Endothelial cell of umbilical vein (primary cell): ENCODE data around the gene KLHDC9.

Experiments used
- CTCF ChIP-seq, 2 donors: IDR thresholded peaks; 1 replicate in 1 of 2; 2 replicates in 1 of 2; pipeline ENCODE4 v1.5.1; 2011; ENCODE audit warnings: low read length in 2 of 2, mild to moderate bottlenecking in 2 of 2, moderate library complexity in 2 of 2, control low read depth in 1 of 2, inconsistent platforms in 1 of 2, low read depth in 1 of 2; ENCODE audit not compliant: insufficient read depth in 1 of 2; ENCODE audit errors: extremely low read depth in 1 of 2
- EZH2 ChIP-seq: IDR thresholded peaks from 2 replicates; pipeline ENCODE4 v1.6.1; 2012; ENCODE audit warnings: borderline replicate concordance, low read depth, mild to moderate bottlenecking, moderate library complexity, low read length, inconsistent platforms; ENCODE audit not compliant: severe bottlenecking
- GATA2 ChIP-seq: IDR thresholded peaks from 2 replicates; pipeline ENCODE4 v1.7.0; 2011; ENCODE audit warnings: low read depth, mild to moderate bottlenecking, moderate library complexity, mixed read lengths, low read length; ENCODE audit not compliant: insufficient read length, insufficient read depth
- JUN ChIP-seq: IDR thresholded peaks from 2 replicates; pipeline ENCODE4 v1.6.1; 2011; ENCODE audit warnings: borderline replicate concordance, low read depth; ENCODE audit not compliant: insufficient read length, insufficient read depth
- MAX ChIP-seq: IDR thresholded peaks from 2 replicates; pipeline ENCODE4 v1.6.1; 2011; ENCODE audit not compliant: insufficient read depth, insufficient read length
- POLR2A ChIP-seq: IDR thresholded peaks from 2 replicates; pipeline ENCODE4 v1.6.1; 2012; ENCODE audit warnings: low read depth, mild to moderate bottlenecking, control low read depth, low read length
- POLR2AphosphoS5 ChIP-seq: IDR thresholded peaks from 2 replicates; pipeline ENCODE4 v1.6.1; 2012; ENCODE audit warnings: low read depth, mild to moderate bottlenecking, control low read depth, low read length, moderate library complexity; ENCODE audit not compliant: insufficient read depth

GRCh38 chr1:161048949-161049722 lies 49.0 kb upstream of the KLHDC9 start:
- TF ChIP-seq CTCF (IDR thresholded peaks at IDR 0.05; ENCODE audit: extremely low read depth in 1 of 2, insufficient read depth in 1 of 2, low read depth in 1 of 2, low read length in 2 of 2): no peak
- TF ChIP-seq POLR2A: no peak
- no peak for TF ChIP-seq EZH2
- no peak for TF ChIP-seq POLR2AphosphoS5
- TF ChIP-seq MAX: no peak
- TF ChIP-seq JUN: no peak
- TF ChIP-seq GATA2: no peak
